HepG2 (cell line): ENCODE data around the gene DLAT. TPM values are rescaled to one million over a fixed set of nuclear protein-coding genes. Genes with fewer than 3 reads are reported as not detected.

ENCODE experiments used
- ATAC-seq: fragments of 200-7000 bp; cut with Tn5 transposase; 3 replicates; pipeline ENCODE4 v1.9.1; 2020; ENCODE audit warnings: mild to moderate bottlenecking, moderate library complexity
- Bru-seq: library from RNA; stranded (reverse); fragments of 400-500 nt; gene quantifications from one replicate; lab custom pipeline; 2021; lab: Mats Ljungman, UMichigan
- BruChase-seq, 2 experiments: library from RNA; stranded (reverse); fragments of 400-500 nt; gene quantifications; one replicate each; lab custom pipeline; 2021; lab: Mats Ljungman, UMichigan
- BruUV-seq: library from RNA; stranded (reverse); fragments of 400-500 nt; replicated peaks from 2 replicates; lab custom pipeline; 2021; lab: Mats Ljungman, UMichigan
- CTCF ChIA-PET: fragments of 300-600 bp; formaldehyde crosslinking; extraction: SDS; loops from one replicate; lab custom pipeline; 2021; ENCODE audit warnings: low total read pairs, inconsistent platforms, low intra/inter-chr PET ratio; lab: Yijun Ruan, JAX
- POLR2A ChIA-PET: fragments of 350-600 bp; sonication (Branson Sonifier 250); formaldehyde crosslinking; loops from one replicate; lab custom pipeline; 2020; ENCODE audit warnings: antibody characterized with exemption, inconsistent platforms; lab: Yijun Ruan, JAX
- DNase-seq: peaks from one replicate; pipeline ENCODE4 v3.0.0-alpha.2; 2015; ENCODE audit warnings: low spot score
- FAIRE-seq: peaks from 3 replicates; lab custom pipeline; 2011; peaks lifted over from hg19 to GRCh38; lab: Jason Lieb, UNC
- H2AFZ ChIP-seq: one replicate; pipeline ENCODE4 v1.6.1; 2011; ENCODE audit warnings: low read length, inconsistent platforms
- H3K27ac ChIP-seq: fragments of 300-600 bp; 3 replicates; pipeline ENCODE4 v1.8.0; 2011; ENCODE audit warnings: mixed run types, mild to moderate bottlenecking, mixed read lengths, low read length, inconsistent platforms; ENCODE audit not compliant: insufficient read depth; ENCODE audit errors: extremely low read length
- H3K27me3 ChIP-seq, 2 experiments: fragments of 200-600 bp in 1 of 2; 2 replicates in 1 of 2; 3 replicates in 1 of 2; pipeline versions ENCODE4 v1.6.0 to v1.8.0; 2011; ENCODE audit warnings: low read length in 2 of 2, mild to moderate bottlenecking in 2 of 2, moderate library complexity in 2 of 2, inconsistent platforms in 1 of 2; ENCODE audit not compliant: insufficient read depth in 2 of 2, control insufficient read depth in 1 of 2
- H3K36me3 ChIP-seq, 2 experiments: fragments of 200-600 bp in 1 of 2; replicated peaks in 1 of 2; 2 replicates in 1 of 2; 3 replicates in 1 of 2; pipeline versions ENCODE4 v1.5.1 to v1.8.0; 2011; ENCODE audit warnings: low read length in 2 of 2, inconsistent platforms in 1 of 2; ENCODE audit not compliant: insufficient read depth in 2 of 2, control insufficient read depth in 1 of 2
- H3K4me1 ChIP-seq: 2 replicates; pipeline ENCODE4 v1.5.1; 2012; ENCODE audit warnings: low read length, inconsistent platforms; ENCODE audit not compliant: insufficient read depth
- H3K4me2 ChIP-seq: 2 replicates; pipeline ENCODE4 v1.6.0; 2011; ENCODE audit warnings: low read depth, low read length, inconsistent platforms
- H3K4me3 ChIP-seq, 3 experiments: fragments of 200-600 bp in 1 of 3; sonication (generic), shearing (Covaris generic) in 1 of 3; replicated peaks in 1 of 3; 2 replicates each; pipeline ENCODE4 v1.5.1; 2011 to 2016; ENCODE audit warnings: low read length in 3 of 3, inconsistent platforms in 2 of 3, low read depth in 2 of 3, mild to moderate bottlenecking in 2 of 3, control low read depth in 1 of 3, mixed read lengths in 1 of 3; ENCODE audit not compliant: insufficient read depth in 1 of 3
- H3K79me2 ChIP-seq: one replicate; pipeline ENCODE4 v1.6.1; 2011; ENCODE audit warnings: low read length, inconsistent platforms; ENCODE audit not compliant: insufficient read depth
- H3K9ac ChIP-seq: 2 replicates; pipeline ENCODE4 v1.6.0; 2011; ENCODE audit warnings: mild to moderate bottlenecking, low read depth, low read length, inconsistent platforms; ENCODE audit not compliant: insufficient read depth
- H3K9me3 ChIP-seq: 2 replicates; pipeline ENCODE4 v1.5.1; 2012; ENCODE audit warnings: mild to moderate bottlenecking, low read length
- H4K20me1 ChIP-seq: 2 replicates; pipeline ENCODE4 v1.6.0; 2011; ENCODE audit warnings: inconsistent platforms, mild to moderate bottlenecking, low read length, moderate library complexity; ENCODE audit not compliant: insufficient read depth
- ARID2 ChIP-seq: sonication (generic); formaldehyde crosslinking; IDR thresholded peaks from 2 replicates; pipeline ENCODE4 v1.8.1; 2022; ENCODE audit warnings: mild to moderate bottlenecking, missing genetic modification reagents, borderline replicate concordance
- EEA1 ChIP-seq: sonication (generic); formaldehyde crosslinking; IDR thresholded peaks from 2 replicates; pipeline ENCODE4 v1.5.1; 2020; ENCODE audit warnings: mild to moderate bottlenecking, missing genetic modification reagents, borderline replicate concordance
- MAFG ChIP-seq: sonication (generic); formaldehyde crosslinking; IDR thresholded peaks from 2 replicates; pipeline ENCODE4 v1.5.1; 2020; ENCODE audit warnings: mild to moderate bottlenecking, missing genetic modification reagents
- MTF2 ChIP-seq: sonication (generic); formaldehyde crosslinking; IDR thresholded peaks from 2 replicates; pipeline ENCODE4 v1.5.0; 2020; ENCODE audit warnings: missing genetic modification reagents, borderline replicate concordance
- THAP9 ChIP-seq: sonication (generic); formaldehyde crosslinking; IDR thresholded peaks from 2 replicates; pipeline ENCODE4; 2020; ENCODE audit warnings: missing genetic modification reagents, mild to moderate bottlenecking, borderline replicate concordance
- WGBS: methylation state at CpG from one replicate; pipeline ENCODE4 v1.1.6; 2017; ENCODE audit warnings: low lambda C conversion rate; 5-methylcytosine and 5-hydroxymethylcytosine counted together
- in situ Hi-C: cut with HindIII; loops from 2 replicates; pipeline ENCODE4 v1.10.0; 2017; ENCODE audit warnings: low pct_unique_long_range_greater_than_20kb; ENCODE audit not compliant: extremely low pct_ligation_motif_present
- intact Hi-C: fragments of 100-400 bp; cut with micrococcal nuclease; formaldehyde crosslinking; loops from one replicate; pipeline ENCODE4 v1.10.0; 2022; ENCODE audit not compliant: unreplicated experiment
- long read RNA-seq, 2 experiments: library from RNA in 1 of 2; library from polyadenylated mRNA in 1 of 2; stranded (forward) in 1 of 2; unstranded in 1 of 2; transcript quantifications; one replicate each; pipeline ENCODE4 v2.0.0, GENCODE V29; 2019 to 2022
- polyA minus RNA-seq, 3 experiments: library from RNA; depleted of rRNA, polyadenylated mRNA; stranded (reverse); fragments of >200 nt; gene quantifications; 2 replicates each; pipeline ENCODE4 v1.2.3, GENCODE V29; 2011; ENCODE audit warnings: low replicate concordance in 1 of 3
- polyA plus RNA-seq, 8 experiments: library from polyadenylated mRNA; depleted of rRNA in 3 of 8; stranded (reverse) in 7 of 8; unstranded in 1 of 8; fragments of >200 nt; fragmentation: Illumina TruSeq in 4 of 8; extraction: Trizol in 4 of 8; gene quantifications; 2 replicates each; pipeline versions ENCODE4 v1.2.1 to v1.2.3, GENCODE V29; 2011 to 2016; ENCODE audit warnings: low read depth in 4 of 8, missing spikeins in 1 of 8, mixed read lengths in 1 of 8; ENCODE audit not compliant: insufficient read depth in 1 of 8
- total RNA-seq, 5 experiments: library from RNA; depleted of rRNA; stranded (reverse); fragments of >200 nt; fragmentation: Illumina TruSeq; extraction: Trizol; gene quantifications; 2 replicates each; pipeline ENCODE4 v1.2.3, GENCODE V29; 2016; ENCODE audit warnings: low read depth in 1 of 5
- TF ChIP-seq, protein P1 (sequence below): sonication (generic); formaldehyde crosslinking; IDR thresholded peaks from 2 replicates; pipeline ENCODE4 v1.4.0; 2020; ENCODE audit warnings: missing genetic modification reagents
- TF ChIP-seq, protein P2 (sequence below): sonication (generic); formaldehyde crosslinking; IDR thresholded peaks from 2 replicates; pipeline ENCODE4 v1.5.1; 2020; ENCODE audit warnings: missing genetic modification reagents, mild to moderate bottlenecking, borderline replicate concordance

Gene DLAT
- total RNA-seq (2016; rRNA removed; fragmentation: Illumina TruSeq; extraction: Trizol) = 62.2 and 73.2 TPM in 2 replicates
- 15.1 and 15.7 TPM in 2 replicates for total RNA-seq (2016; cell fraction: cytosol; rRNA removed; fragmentation: Illumina TruSeq; extraction: Trizol; ENCODE audit: low read depth)
- total RNA-seq (2016; cell fraction: insoluble cytoplasmic fraction; rRNA removed; fragmentation: Illumina TruSeq; extraction: Trizol) = 63.4 and 67.7 TPM in 2 replicates
- total RNA-seq (2016; cell fraction: membrane; rRNA removed; fragmentation: Illumina TruSeq; extraction: Trizol) = 30.4 and 35.5 TPM in 2 replicates
- 32.8 and 36.5 TPM in 2 replicates for total RNA-seq (2016; cell fraction: nucleus; rRNA removed; fragmentation: Illumina TruSeq; extraction: Trizol)
- polyA plus RNA-seq (2011; rRNA removed) = 21.5 and 26.4 TPM in 2 replicates
- 15.5 and 18.8 TPM in 2 replicates for polyA plus RNA-seq (2011; cell fraction: cytosol; rRNA removed)
- polyA plus RNA-seq (2011; cell fraction: nucleus; rRNA removed) = 9.0 and 9.7 TPM in 2 replicates
- 19.8 and 28.1 TPM in 2 replicates for polyA plus RNA-seq (2012)
- 7.9 TPM in 2 replicates for polyA plus RNA-seq (2016; cell fraction: cytosol; fragmentation: Illumina TruSeq; extraction: Trizol; ENCODE audit: low read depth)
- 71.4 and 72.1 TPM in 2 replicates for polyA plus RNA-seq (2016; cell fraction: insoluble cytoplasmic fraction; fragmentation: Illumina TruSeq; extraction: Trizol; ENCODE audit: low read depth)
- polyA plus RNA-seq (2016; cell fraction: membrane; fragmentation: Illumina TruSeq; extraction: Trizol; ENCODE audit: low read depth) = 18.4 and 21.2 TPM in 2 replicates
- 37.6 and 38.9 TPM in 2 replicates for polyA plus RNA-seq (2016; cell fraction: nucleus; fragmentation: Illumina TruSeq; extraction: Trizol; ENCODE audit: insufficient read depth, low read depth)
- 27.1 and 37.7 TPM in 2 replicates for polyA minus RNA-seq (2011; rRNA and poly(A)+ RNA removed; ENCODE audit: low replicate concordance)
- 30.4 and 33.5 TPM in 2 replicates for polyA minus RNA-seq (2011; cell fraction: cytosol; rRNA and poly(A)+ RNA removed)
- 24.3 and 31.8 TPM in 2 replicates for polyA minus RNA-seq (2011; cell fraction: nucleus; rRNA and poly(A)+ RNA removed)
- percentile 75 among the genes with signal in this experiment for Bru-seq, nascent RNA
- percentile 83 among the genes with signal in this experiment for BruChase-seq, experiment 1, labeled RNA remaining after a 6-hour chase
- BruChase-seq, experiment 2, labeled RNA remaining after a 2-hour chase = percentile 79 among the genes with signal in this experiment
- long read RNA-seq, experiment 1, full-length matches to known transcripts = 33 of 36 reads
- long read RNA-seq, experiment 1, partial matches to known transcripts = 1 of 36 reads
- long read RNA-seq, experiment 1, other reads (novel, unspliced or antisense) = 2 of 36 reads
- long read RNA-seq, experiment 2, full-length matches to known transcripts = 6 of 34 reads
- long read RNA-seq, experiment 2, partial matches to known transcripts = 23 of 34 reads
- long read RNA-seq, experiment 2, other reads (novel, unspliced or antisense) = 5 of 34 reads

DNA sequence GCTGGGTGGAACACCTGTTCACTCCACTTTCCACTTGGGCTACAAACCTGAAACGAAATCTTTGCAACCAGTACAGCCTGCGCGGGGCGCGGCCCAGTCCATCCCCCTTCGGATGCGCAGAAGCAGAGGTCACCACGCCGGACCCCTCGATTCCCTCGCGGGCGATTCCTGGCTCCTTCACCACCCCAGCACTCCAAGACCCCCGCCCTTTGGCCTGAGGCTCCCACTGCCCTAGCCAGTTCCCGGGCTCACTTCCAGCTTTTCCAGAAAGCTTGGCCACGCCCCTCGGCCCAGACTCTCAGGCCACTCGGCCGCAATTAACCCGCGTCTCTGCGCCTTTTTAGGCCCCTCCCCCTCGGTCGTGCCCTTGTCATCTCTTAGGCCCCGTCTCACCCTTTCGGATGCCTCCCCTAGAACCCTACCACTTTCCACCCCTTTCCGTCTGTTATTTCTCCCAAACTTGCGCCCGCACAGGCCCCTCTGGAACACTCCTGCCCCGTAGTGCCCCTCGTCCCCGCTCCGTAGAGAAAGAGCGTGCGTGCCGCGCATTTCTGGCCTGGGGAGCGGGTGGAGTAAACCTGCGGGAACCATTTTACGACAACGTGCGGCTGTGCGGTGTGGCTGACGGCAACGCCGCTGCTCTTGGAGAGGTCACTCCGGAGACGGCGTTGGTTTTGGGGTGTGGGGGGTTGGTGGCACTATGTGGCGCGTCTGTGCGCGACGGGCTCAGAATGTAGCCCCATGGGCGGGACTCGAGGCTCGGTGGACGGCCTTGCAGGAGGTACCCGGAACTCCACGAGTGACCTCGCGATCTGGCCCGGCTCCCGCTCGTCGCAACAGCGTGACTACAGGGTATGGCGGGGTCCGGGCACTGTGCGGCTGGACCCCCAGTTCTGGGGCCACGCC is at the start of gene DLAT:
Gene DLAT, plus strand, starts transcription at position 636 of the 906 bp plus-strand sequence. Its CDS starts 65 bp downstream, at position 701.
- under 1% methylated on average over 42 of the region's 71 CpGs for WGBS
- peak; percentile 88 for ATAC-seq
- TF ChIP-seq, protein P1, sequence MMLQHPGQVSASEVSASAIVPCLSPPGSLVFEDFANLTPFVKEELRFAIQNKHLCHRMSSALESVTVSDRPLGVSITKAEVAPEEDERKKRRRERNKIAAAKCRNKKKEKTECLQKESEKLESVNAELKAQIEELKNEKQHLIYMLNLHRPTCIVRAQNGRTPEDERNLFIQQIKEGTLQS (CRISPR knock-in tag) = no peak; the same call in 1 of the 2 replicates
- TF ChIP-seq MAFG (CRISPR knock-in tag) = no peak
- TF ChIP-seq THAP9 (CRISPR knock-in tag) = peak; percentile 86; the same call in 1 of the 2 replicates
- TF ChIP-seq EEA1 = no peak
- peak; percentile 75; the same call in 1 of the 2 replicates for TF ChIP-seq ARID2 (CRISPR knock-in tag)
- no peak; the same call in 1 of the 2 replicates for TF ChIP-seq MTF2 (CRISPR knock-in tag)
- TF ChIP-seq, protein P2, sequence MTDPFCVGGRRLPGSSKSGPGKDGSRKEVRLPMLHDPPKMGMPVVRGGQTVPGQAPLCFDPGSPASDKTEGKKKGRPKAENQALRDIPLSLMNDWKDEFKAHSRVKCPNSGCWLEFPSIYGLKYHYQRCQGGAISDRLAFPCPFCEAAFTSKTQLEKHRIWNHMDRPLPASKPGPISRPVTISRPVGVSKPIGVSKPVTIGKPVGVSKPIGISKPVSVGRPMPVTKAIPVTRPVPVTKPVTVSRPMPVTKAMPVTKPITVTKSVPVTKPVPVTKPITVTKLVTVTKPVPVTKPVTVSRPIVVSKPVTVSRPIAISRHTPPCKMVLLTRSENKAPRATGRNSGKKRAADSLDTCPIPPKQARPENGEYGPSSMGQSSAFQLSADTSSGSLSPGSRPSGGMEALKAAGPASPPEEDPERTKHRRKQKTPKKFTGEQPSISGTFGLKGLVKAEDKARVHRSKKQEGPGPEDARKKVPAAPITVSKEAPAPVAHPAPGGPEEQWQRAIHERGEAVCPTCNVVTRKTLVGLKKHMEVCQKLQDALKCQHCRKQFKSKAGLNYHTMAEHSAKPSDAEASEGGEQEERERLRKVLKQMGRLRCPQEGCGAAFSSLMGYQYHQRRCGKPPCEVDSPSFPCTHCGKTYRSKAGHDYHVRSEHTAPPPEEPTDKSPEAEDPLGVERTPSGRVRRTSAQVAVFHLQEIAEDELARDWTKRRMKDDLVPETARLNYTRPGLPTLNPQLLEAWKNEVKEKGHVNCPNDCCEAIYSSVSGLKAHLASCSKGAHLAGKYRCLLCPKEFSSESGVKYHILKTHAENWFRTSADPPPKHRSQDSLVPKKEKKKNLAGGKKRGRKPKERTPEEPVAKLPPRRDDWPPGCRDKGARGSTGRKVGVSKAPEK (CRISPR knock-in tag) = peak; percentile 45; the same call in 1 of the 2 replicates

More for the DNA sequence above, at the start of gene DLAT:
- FAIRE-seq (peak; percentile 63), DNase-seq (peak; percentile 85)
- Histone ChIP-seq H3K27ac (peak within 1 kb of the TSS; percentile 90), H2AFZ (no peak within 1 kb of the TSS), H4K20me1 (no peaks in the 10 kb centered on the region), H3K4me3 (peak within 1 kb of the TSS; percentile 82 to 90 (median 87)), H3K9me3 (no peaks in the 10 kb centered on the region), H3K36me3 (peaks cover 5 to 23% of the 10 kb centered on the region in 2 experiments; a peak in 4 of 5 replicates), H3K4me1 (peaks cover 17% of the 10 kb centered on the region), H3K4me2 (peak within 1 kb of the TSS; percentile 85), H3K27me3 (no peaks in the 10 kb centered on the region; a peak in 2 of 5 replicates), H3K79me2 (peaks cover 12% of the 10 kb centered on the region), H3K9ac (peak within 1 kb of the TSS; percentile 91)
- POLR2A ChIA-PET = interaction anchor here (0.6 to 1.9 kb wide), 15 partner anchors 8 to 154 kb away, joined by 3 to 14 read pairs (median 4); partner anchors contain the start of genes ALG9 and DIXDC1
- intact Hi-C loops (loop anchor here (2.0 to 10.0 kb wide), 3 partner anchors 42 to 90 kb away; partner anchors contain the start of genes DIXDC1, NKAPD1 and PIH1D2), in situ Hi-C loops (no loop called here)
- CTCF ChIA-PET = interaction anchor here (0.6 kb wide), 1 partner anchor 52 kb away, joined by 3 read pairs; no protein-coding TSS in a partner anchor
- no TSS peak for BruUV-seq
